Erythroblast (primary cell): ENCODE measurements around the gene BARHL1.

Experiments used
- GATA1 ChIP-seq: IDR thresholded peaks from 2 replicates; pipeline ENCODE4 v1.6.1; 2011; ENCODE audit warnings: low read depth, mild to moderate bottlenecking, control low read depth, low read length, moderate library complexity
- POLR2A ChIP-seq: IDR thresholded peaks from 2 replicates; pipeline ENCODE4 v1.6.1; 2011; ENCODE audit warnings: mild to moderate bottlenecking, low read length

DNA sequence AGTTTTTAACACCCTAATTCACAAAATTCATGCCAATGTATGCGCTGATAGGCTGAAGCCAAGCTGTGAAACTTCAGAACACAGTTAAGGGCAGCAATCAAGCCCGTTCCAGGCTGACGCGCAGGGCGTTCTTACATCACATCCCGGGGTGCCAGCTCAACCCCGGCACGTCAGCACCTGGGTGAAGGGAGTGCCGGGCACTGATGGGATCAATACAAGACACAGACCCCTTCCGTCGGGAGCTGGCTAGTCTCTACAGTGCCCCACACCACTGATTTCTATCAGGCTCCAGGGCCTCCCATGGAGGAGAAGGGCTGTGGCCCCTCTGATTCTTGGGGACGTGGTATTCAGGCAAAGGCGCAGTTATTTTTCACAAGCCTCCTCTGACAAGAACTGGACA, 12.0 kb downstream of the BARHL1 start:
- TF ChIP-seq POLR2A, result no peak
- TF ChIP-seq GATA1, result no peak
